Measurements from ENCODE around the gene PLK2. TPM values are rescaled to one million over a fixed set of nuclear protein-coding genes. Genes with fewer than 3 reads are reported as not detected.

The PLK2 gene
- total RNA-seq, 2 donors from 2014 or later = 9.7 to 16.4 TPM

- Histone ChIP-seq H3K4me1 (ENCODE audit: control insufficient read depth, insufficient read depth, low read length) (no peaks in the 10 kb centered on the region), H3K9me3 (ENCODE audit: control insufficient read depth, low read length) (no peaks in the 10 kb centered on the region), H3K36me3 (ENCODE audit: control insufficient read depth, insufficient read depth, low read length) (no peaks in the 10 kb centered on the region), H3K4me3 (ENCODE audit: low read length) (no peak overlapping the region), H3K27ac (ENCODE audit: low read depth, low read length) (no peak overlapping the region), H3K9ac (ENCODE audit: extremely low read depth, low read length, poor library complexity, severe bottlenecking) (no peak overlapping the region), H3K27me3 (ENCODE audit: control insufficient read depth, insufficient read depth, low read length, poor library complexity, severe bottlenecking) (no peaks in the 10 kb centered on the region)
- Mint-ChIP-seq H3K9me3 (no peaks in the 10 kb centered on the region), H3K27ac (no peak overlapping the region), H3K27me3 (ENCODE audit: insufficient read depth) (no peaks in the 10 kb centered on the region), H3K4me1 (peaks cover 24% of the 10 kb centered on the region), H3K4me3 (no peak overlapping the region), H3K36me3 (ENCODE audit: low read depth) (no peaks in the 10 kb centered on the region)
- no peak for DNase-seq
- 94 to 100% methylated on average over 2 of the region's 2 CpGs for WGBS, 2 experiments (ENCODE audit: insufficient coverage in 1 of 2, insufficient read length in 1 of 2)
- peak; percentile 63 for TF ChIP-seq CTCF (conservative IDR thresholded peaks at IDR 0.05)
These were observed 42.0 kb upstream of the PLK2 start for GRCh38 chr5:58501778-58502417.

DNA sequence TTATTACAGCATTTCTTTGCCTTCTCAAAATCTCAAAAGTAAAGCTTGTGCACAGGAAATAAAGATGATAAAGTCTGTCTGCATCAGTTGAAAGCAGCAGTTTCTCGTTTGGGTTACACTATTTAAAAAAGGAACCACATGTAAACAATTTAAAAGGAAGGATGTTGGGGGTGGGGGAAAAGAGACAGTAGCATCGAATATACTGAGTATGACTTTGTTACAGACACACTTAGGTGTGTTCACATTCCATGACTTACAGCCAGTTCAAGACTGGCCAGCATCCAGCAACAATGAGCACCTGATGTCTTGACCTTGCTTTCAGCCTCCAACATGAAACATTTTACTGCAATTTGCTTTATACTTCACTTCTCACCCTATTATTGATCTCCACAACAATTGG lies 40.1 kb upstream of the PLK2 start:
- Mint-ChIP-seq H3K4me3 (no peak overlapping the region), H3K27ac (no peak overlapping the region), H3K27me3 (ENCODE audit: insufficient read depth) (no peaks in the 10 kb centered on the region), H3K9me3 (no peaks in the 10 kb centered on the region), H3K36me3 (ENCODE audit: low read depth) (no peaks in the 10 kb centered on the region), H3K4me1 (peaks cover 24% of the 10 kb centered on the region)
- DNase-seq = no peak
- Histone ChIP-seq H3K9ac (ENCODE audit: extremely low read depth, low read length, poor library complexity, severe bottlenecking) (no peak overlapping the region), H3K4me3 (ENCODE audit: low read length) (peak overlapping the region; percentile 19), H3K36me3 (ENCODE audit: control insufficient read depth, insufficient read depth, low read length) (no peaks in the 10 kb centered on the region), H3K27ac (ENCODE audit: low read depth, low read length) (no peak overlapping the region), H3K27me3 (ENCODE audit: control insufficient read depth, insufficient read depth, low read length, poor library complexity, severe bottlenecking) (no peaks in the 10 kb centered on the region), H3K4me1 (ENCODE audit: control insufficient read depth, insufficient read depth, low read length) (no peaks in the 10 kb centered on the region), H3K9me3 (ENCODE audit: control insufficient read depth, low read length) (no peaks in the 10 kb centered on the region)
- TF ChIP-seq CTCF (conservative IDR thresholded peaks at IDR 0.05) = no peak
- 63 to 89% methylated on average over 1 to 2 of the region's 2 CpGs for WGBS, 2 experiments (ENCODE audit: insufficient coverage in 1 of 2, insufficient read length in 1 of 2)

- Mint-ChIP-seq H3K27ac (no peak overlapping the region), H3K27me3 (ENCODE audit: insufficient read depth) (no peaks in the 10 kb centered on the region), H3K9me3 (no peaks in the 10 kb centered on the region), H3K4me3 (no peak overlapping the region), H3K4me1 (peaks cover 24% of the 10 kb centered on the region), H3K36me3 (ENCODE audit: low read depth) (no peaks in the 10 kb centered on the region)
- 76 to 92% methylated on average over 2 to 3 of the region's 3 CpGs for WGBS, 2 experiments (ENCODE audit: insufficient coverage in 1 of 2, insufficient read length in 1 of 2)
- no peak for TF ChIP-seq CTCF (conservative IDR thresholded peaks at IDR 0.05)
- H3K9ac ChIP-seq (ENCODE audit: extremely low read depth, low read length, poor library complexity, severe bottlenecking) = no peak overlapping the region
- no peaks in the 10 kb centered on the region for H3K36me3 ChIP-seq (ENCODE audit: control insufficient read depth, insufficient read depth, low read length)
- no peaks in the 10 kb centered on the region for H3K4me1 ChIP-seq (ENCODE audit: control insufficient read depth, insufficient read depth, low read length)
- no peak for DNase-seq
- no peaks in the 10 kb centered on the region for H3K9me3 ChIP-seq (ENCODE audit: control insufficient read depth, low read length)
- no peaks in the 10 kb centered on the region for H3K27me3 ChIP-seq (ENCODE audit: control insufficient read depth, insufficient read depth, low read length, poor library complexity, severe bottlenecking)
- H3K4me3 ChIP-seq (ENCODE audit: low read length) = peak overlapping the region; percentile 19
- no peak overlapping the region for H3K27ac ChIP-seq (ENCODE audit: low read depth, low read length)
These were observed 39.3 kb upstream of the PLK2 start for GRCh38 chr5:58499231-58499630.
